Natural killer cell (primary cell): ENCODE data around the gene RAB40A. TPM values are rescaled to one million over a fixed set of nuclear protein-coding genes. Genes with fewer than 3 reads are reported as not detected.

Source experiments
- ATAC-seq, 3 donors: fragments of 150-1000 bp in 2 of 3; fragments of 200-7000 bp in 1 of 3; cut with Tn5 transposase; 1 replicate in 1 of 3; 2 replicates in 2 of 3; pipeline ENCODE4 v1.10.0; 2021; ENCODE audit warnings: mild to moderate bottlenecking in 2 of 3, moderate library complexity in 2 of 3
- DNase-seq, 2 donors: peaks; one replicate each; pipeline versions ENCODE4 v3.0.0 to v3.0.0-alpha.2; 2013 to 2021; ENCODE audit warnings: mixed read lengths in 1 of 2
- H3K27ac ChIP-seq: one replicate; pipeline ENCODE4 v1.5.1; 2013; ENCODE audit warnings: mild to moderate bottlenecking, low read length
- H3K27me3 ChIP-seq: one replicate; pipeline ENCODE4 v1.6.1; 2013; ENCODE audit warnings: low read length; ENCODE audit not compliant: control insufficient read depth, insufficient read depth
- H3K36me3 ChIP-seq: one replicate; pipeline ENCODE4 v1.6.1; 2013; ENCODE audit warnings: low read length; ENCODE audit not compliant: control insufficient read depth, insufficient read depth
- H3K4me1 ChIP-seq: one replicate; pipeline ENCODE4 v1.6.1; 2013; ENCODE audit warnings: low read length; ENCODE audit not compliant: control insufficient read depth, insufficient read depth
- H3K4me3 ChIP-seq: one replicate; pipeline ENCODE4 v1.5.1; 2013; ENCODE audit warnings: low read length
- H3K9me3 ChIP-seq: one replicate; pipeline ENCODE4 v1.6.1; 2013; ENCODE audit warnings: low read length; ENCODE audit not compliant: control insufficient read depth, insufficient read depth
- H3K27ac Mint-ChIP-seq, 2 donors: one replicate each; pipeline ENCODE4 v1.8.0; 2022; ENCODE audit warnings: mild to moderate bottlenecking in 2 of 2, mixed read lengths in 2 of 2, moderate library complexity in 1 of 2
- H3K27me3 Mint-ChIP-seq, 2 donors: one replicate each; pipeline ENCODE4 v1.8.0; 2022; ENCODE audit warnings: low read depth in 2 of 2, mixed read lengths in 2 of 2
- H3K36me3 Mint-ChIP-seq: one replicate; pipeline ENCODE4 v1.8.0; 2022; ENCODE audit warnings: mixed read lengths
- H3K4me1 Mint-ChIP-seq, 2 donors: one replicate each; pipeline ENCODE4 v1.8.0; 2022; ENCODE audit warnings: mixed read lengths in 2 of 2
- H3K4me3 Mint-ChIP-seq: one replicate; pipeline ENCODE4 v1.8.0; 2022; ENCODE audit warnings: mild to moderate bottlenecking, moderate library complexity, mixed read lengths
- H3K9me3 Mint-ChIP-seq, 2 donors: one replicate each; pipeline ENCODE4 v1.8.0; 2022; ENCODE audit warnings: mixed read lengths in 2 of 2
- WGBS: methylation state at CpG from one replicate; pipeline ENCODE4 v1.1.7; 2013; ENCODE audit warnings: missing lambda C conversion rate; ENCODE audit not compliant: insufficient coverage; 5-methylcytosine and 5-hydroxymethylcytosine counted together
- intact Hi-C: fragments of 100-400 bp; cut with micrococcal nuclease; formaldehyde crosslinking; loops from one replicate; pipeline ENCODE4 v1.14.2; 2022
- total RNA-seq, 4 donors: library from RNA; stranded (reverse); fragments of 120-200 nt in 1 of 4; gene quantifications; one replicate each; pipeline versions ENCODE4 v1.2.3 to v1.2.4, GENCODE V29; 2013 to 2022
- TF ChIP-seq, protein P1 (sequence below): fragments of 200-600 bp; IDR thresholded peaks from one replicate; pipeline ENCODE4 v1.8.0; 2022; ENCODE audit warnings: antibody characterized with exemption

Gene RAB40A
- total RNA-seq, 3 donors from 2014 or later (not counting 1 experiment from before 2014, with no cell fraction given) = not detected

DNA sequence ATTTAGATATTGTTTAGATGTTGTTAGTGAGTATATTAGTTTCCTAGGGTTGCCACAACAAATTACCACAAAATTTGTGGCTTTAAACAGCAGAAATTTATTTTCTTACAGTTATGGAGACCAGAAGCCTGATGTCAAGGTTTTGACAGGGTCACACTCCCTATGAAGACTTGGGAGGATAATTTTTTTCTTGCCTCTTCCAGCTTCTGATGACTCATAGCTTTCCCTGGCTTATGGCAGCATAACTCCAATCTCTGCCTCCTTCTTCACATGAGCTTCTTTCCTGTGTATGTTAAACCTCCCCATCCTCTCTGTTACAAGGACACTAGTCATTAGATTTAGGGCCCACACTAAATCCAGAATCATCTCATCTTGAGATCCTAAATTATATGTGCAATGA, 20.9 kb upstream of the RAB40A start:
- Mint-ChIP-seq H3K36me3 (no peaks in the 10 kb centered on the region), H3K9me3 (no peaks in the 10 kb centered on the region), H3K27ac (no peak overlapping the region), H3K27me3 (peaks cover 0 to 35% of the 10 kb centered on the region in 2 donors), H3K4me1 (no peaks in the 10 kb centered on the region), H3K4me3 (no peak overlapping the region)
- H3K27me3 ChIP-seq = no peaks in the 10 kb centered on the region
- TF ChIP-seq, protein P1, sequence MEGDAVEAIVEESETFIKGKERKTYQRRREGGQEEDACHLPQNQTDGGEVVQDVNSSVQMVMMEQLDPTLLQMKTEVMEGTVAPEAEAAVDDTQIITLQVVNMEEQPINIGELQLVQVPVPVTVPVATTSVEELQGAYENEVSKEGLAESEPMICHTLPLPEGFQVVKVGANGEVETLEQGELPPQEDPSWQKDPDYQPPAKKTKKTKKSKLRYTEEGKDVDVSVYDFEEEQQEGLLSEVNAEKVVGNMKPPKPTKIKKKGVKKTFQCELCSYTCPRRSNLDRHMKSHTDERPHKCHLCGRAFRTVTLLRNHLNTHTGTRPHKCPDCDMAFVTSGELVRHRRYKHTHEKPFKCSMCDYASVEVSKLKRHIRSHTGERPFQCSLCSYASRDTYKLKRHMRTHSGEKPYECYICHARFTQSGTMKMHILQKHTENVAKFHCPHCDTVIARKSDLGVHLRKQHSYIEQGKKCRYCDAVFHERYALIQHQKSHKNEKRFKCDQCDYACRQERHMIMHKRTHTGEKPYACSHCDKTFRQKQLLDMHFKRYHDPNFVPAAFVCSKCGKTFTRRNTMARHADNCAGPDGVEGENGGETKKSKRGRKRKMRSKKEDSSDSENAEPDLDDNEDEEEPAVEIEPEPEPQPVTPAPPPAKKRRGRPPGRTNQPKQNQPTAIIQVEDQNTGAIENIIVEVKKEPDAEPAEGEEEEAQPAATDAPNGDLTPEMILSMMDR = no peak
- intact Hi-C loops = no loop called here
- H3K9me3 ChIP-seq = no peaks in the 10 kb centered on the region
- no peak overlapping the region for H3K4me3 ChIP-seq
- no peaks in the 10 kb centered on the region for H3K36me3 ChIP-seq
- DNase-seq (no peak), ATAC-seq (no peak)
- no peaks in the 10 kb centered on the region for H3K4me1 ChIP-seq
- H3K27ac ChIP-seq = no peak overlapping the region

DNA sequence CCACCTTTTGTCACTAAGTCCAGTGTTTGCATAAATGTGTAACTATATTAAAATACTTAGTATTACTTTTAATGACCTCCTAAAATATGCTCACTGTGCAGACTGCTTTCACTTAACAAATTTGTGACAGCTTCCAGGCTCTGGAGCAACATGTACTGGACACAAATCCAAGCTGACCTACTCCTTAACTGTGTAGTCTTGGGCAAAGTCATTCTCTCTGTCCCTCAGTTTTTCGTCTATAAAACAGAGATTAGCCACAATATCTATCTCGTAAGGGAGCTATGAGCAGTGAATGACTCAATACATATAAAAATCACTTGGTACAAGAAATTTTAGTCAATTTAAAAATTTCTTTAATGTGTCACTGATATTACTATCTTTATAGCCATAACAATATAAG, 20.4 kb upstream of the RAB40A start:
- no peaks in the 10 kb centered on the region for H3K9me3 Mint-ChIP-seq
- WGBS = 71% methylated on average over 1 of the region's 2 CpGs
- no peak overlapping the region for H3K4me3 Mint-ChIP-seq
- Histone ChIP-seq H3K36me3 (no peaks in the 10 kb centered on the region), H3K9me3 (no peaks in the 10 kb centered on the region), H3K27ac (no peak overlapping the region), H3K27me3 (no peaks in the 10 kb centered on the region), H3K4me1 (no peaks in the 10 kb centered on the region), H3K4me3 (no peak overlapping the region)
- no peaks in the 10 kb centered on the region for H3K4me1 Mint-ChIP-seq
- ATAC-seq (no peak), DNase-seq (no peak)
- H3K36me3 Mint-ChIP-seq = no peaks in the 10 kb centered on the region
- no peak overlapping the region for H3K27ac Mint-ChIP-seq
- TF ChIP-seq, protein P1 = no peak
- intact Hi-C loops = no loop called here
- peaks cover 0 to 30% of the 10 kb centered on the region in 2 donors for H3K27me3 Mint-ChIP-seq

DNA sequence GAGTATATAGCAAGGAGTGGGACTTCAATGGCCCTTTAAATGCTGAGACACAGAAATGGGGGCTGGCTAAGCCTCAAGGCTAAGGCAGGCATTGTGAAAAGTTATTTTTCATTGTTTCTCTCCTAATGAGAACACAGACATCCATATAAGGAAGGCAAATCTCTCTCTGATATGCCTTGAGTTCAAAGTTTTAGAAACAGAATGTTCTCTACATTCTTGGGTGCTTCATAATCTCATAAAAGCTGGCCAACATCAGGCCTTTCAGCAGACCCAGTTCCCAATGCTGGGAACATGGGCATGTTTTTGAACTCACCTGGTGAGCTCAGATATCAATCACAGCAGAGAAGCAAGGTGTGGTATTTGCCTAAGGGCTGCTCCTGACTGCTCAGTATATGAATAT, 19.4 kb upstream of the RAB40A start:
- Mint-ChIP-seq H3K4me1 (peaks cover under 1 to 2% of the 10 kb centered on the region in 2 donors), H3K27me3 (peaks cover under 1 to 35% of the 10 kb centered on the region in 2 donors), H3K27ac (no peak overlapping the region), H3K9me3 (no peaks in the 10 kb centered on the region), H3K36me3 (no peaks in the 10 kb centered on the region), H3K4me3 (no peak overlapping the region)
- Histone ChIP-seq H3K9me3 (no peaks in the 10 kb centered on the region), H3K36me3 (no peaks in the 10 kb centered on the region), H3K4me3 (no peak overlapping the region), H3K4me1 (peaks cover under 1% of the 10 kb centered on the region), H3K27ac (no peak overlapping the region), H3K27me3 (no peaks in the 10 kb centered on the region)
- TF ChIP-seq, protein P1 = no peak
- DNase-seq (no peak), ATAC-seq (no peak)
- intact Hi-C loops = no loop called here

DNA sequence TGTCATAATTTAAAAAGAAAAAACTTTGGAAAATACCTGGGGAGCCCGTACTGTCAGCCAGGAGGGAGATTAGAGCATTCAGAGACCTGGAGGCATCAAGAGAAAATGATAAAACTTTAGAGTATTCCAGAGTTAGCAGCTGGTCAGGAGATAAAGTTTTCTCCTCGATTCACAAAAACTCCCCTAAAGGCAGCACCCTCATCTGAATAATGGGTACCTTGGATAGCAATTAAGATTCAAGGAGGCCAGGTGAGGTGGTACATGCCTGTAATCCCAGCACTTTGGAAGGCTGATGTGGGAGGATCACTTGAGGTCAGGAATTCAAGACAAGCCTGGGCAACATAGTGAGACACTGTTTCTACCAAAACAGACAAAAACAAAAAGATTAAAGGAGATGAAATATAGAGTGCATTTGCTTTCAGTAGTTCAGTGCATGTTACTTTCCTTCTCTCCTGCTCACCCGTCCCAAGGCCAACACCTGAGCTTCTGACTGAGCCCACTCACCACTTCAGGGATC, 18.6 kb upstream of the RAB40A start:
- Histone ChIP-seq H3K36me3 (no peaks in the 10 kb centered on the region), H3K4me1 (peaks cover 3% of the 10 kb centered on the region), H3K4me3 (no peak overlapping the region), H3K27me3 (no peaks in the 10 kb centered on the region), H3K9me3 (no peaks in the 10 kb centered on the region), H3K27ac (no peak overlapping the region)
- Mint-ChIP-seq H3K27ac (no peak overlapping the region), H3K36me3 (no peaks in the 10 kb centered on the region), H3K27me3 (peaks cover 3 to 40% of the 10 kb centered on the region in 2 donors), H3K9me3 (no peaks in the 10 kb centered on the region), H3K4me1 (peaks cover 4 to 6% of the 10 kb centered on the region in 2 donors), H3K4me3 (no peak overlapping the region)
- intact Hi-C loops = no loop called here
- TF ChIP-seq, protein P1 = no peak
- WGBS = 80% methylated on average over 1 of the region's 3 CpGs
- no peak for DNase-seq
- no peak for ATAC-seq
